HG02642 (cell line): ENCODE measurements around the gene PDK1.

ENCODE experiments used
- ATAC-seq: cut with Tn5 transposase; IDR thresholded peaks from one replicate; pipeline ENCODE4 v1.9.1; 2021; ENCODE audit warnings: mild to moderate bottlenecking; ENCODE audit not compliant: unreplicated experiment, poor library complexity

Gene PDK1

GRCh38 chr2:172634477-172634876 lies 78.6 kb downstream of the PDK1 start:
- ATAC-seq = no peak

- no peak for ATAC-seq
These were observed 79.7 kb downstream of the PDK1 start for GRCh38 chr2:172635548-172635947.

- no peak for ATAC-seq
These were observed 83.4 kb downstream of the PDK1 start for GRCh38 chr2:172639256-172639655.

GRCh38 chr2:172639823-172640222 lies 83.9 kb downstream of the PDK1 start:
- ATAC-seq = no peak

GRCh38 chr2:172640389-172640788 lies 84.5 kb downstream of the PDK1 start:
- ATAC-seq = no peak

GRCh38 chr2:172642301-172643020 lies 86.6 kb downstream of the PDK1 start:
- no peak for ATAC-seq

- no peak for ATAC-seq
These were observed 87.3 kb downstream of the PDK1 start for GRCh38 chr2:172643142-172643541.

GRCh38 chr2:172647439-172647838 lies 91.5 kb downstream of the PDK1 start:
- ATAC-seq = no peak

GRCh38 chr2:172655091-172655837 lies 99.4 kb downstream of the PDK1 start:
- no peak for ATAC-seq

- no peak for ATAC-seq
These were observed 100.1 kb downstream of the PDK1 start for GRCh38 chr2:172655838-172656573.
